BLaER1 (cell line): ENCODE data around the gene NRG3.
A peak's percentile ranks its signal among the peaks of the same experiment; 100 is the strongest.

ENCODE experiments used
- H3K27ac ChIP-seq: shearing (Covaris generic); formaldehyde crosslinking; 2 replicates; pipeline ENCODE4 v1.8.1; 2022
- H3K27me3 ChIP-seq: shearing (Covaris generic); formaldehyde crosslinking; 2 replicates; pipeline ENCODE4 v1.8.1; 2022
- H3K36me3 ChIP-seq: shearing (Covaris generic); formaldehyde crosslinking; 2 replicates; pipeline ENCODE4 v1.8.1; 2022
- H3K4me1 ChIP-seq: shearing (Covaris generic); formaldehyde crosslinking; 2 replicates; pipeline ENCODE4 v1.8.1; 2022
- H3K4me2 ChIP-seq: shearing (Covaris generic); formaldehyde crosslinking; 2 replicates; pipeline ENCODE4 v1.8.1; 2022
- H3K4me3 ChIP-seq: shearing (Covaris generic); formaldehyde crosslinking; 2 replicates; pipeline ENCODE4 v1.8.1; 2022
- H3K9ac ChIP-seq: shearing (Covaris generic); formaldehyde crosslinking; 2 replicates; pipeline ENCODE4 v1.8.1; 2022
- H3K9me3 ChIP-seq: shearing (Covaris generic); formaldehyde crosslinking; 2 replicates; pipeline ENCODE4 v1.8.1; 2022
- H4K20me1 ChIP-seq: shearing (Covaris generic); formaldehyde crosslinking; 2 replicates; pipeline ENCODE4 v1.8.1; 2022
- Cebpa-rat ChIP-seq: shearing (Covaris generic); IDR thresholded peaks from 2 replicates; pipeline ENCODE4 v1.8.1; 2022

The NRG3 gene

GRCh38 chr10:82618007-82618406 lies 743.0 kb downstream of the NRG3 start:
- H3K36me3 ChIP-seq: peaks cover 21% of the 10 kb centered on the region
- no peaks in the 10 kb centered on the region for H4K20me1 ChIP-seq
- no peak overlapping the region for H3K4me3 ChIP-seq
- H3K4me1 ChIP-seq: no peaks in the 10 kb centered on the region
- H3K9me3 ChIP-seq: peaks cover 14% of the 10 kb centered on the region
- H3K27ac ChIP-seq: no peak overlapping the region
- H3K4me2 ChIP-seq: no peak overlapping the region
- H3K9ac ChIP-seq: no peak overlapping the region
- TF ChIP-seq Cebpa-rat: no peak
- no peaks in the 10 kb centered on the region for H3K27me3 ChIP-seq

GRCh38 chr10:82621680-82622079 lies 746.7 kb downstream of the NRG3 start:
- Histone ChIP-seq H3K4me1 (peaks cover 11% of the 10 kb centered on the region), H3K27me3 (no peaks in the 10 kb centered on the region), H3K36me3 (peaks cover 21% of the 10 kb centered on the region), H4K20me1 (no peaks in the 10 kb centered on the region), H3K4me2 (no peak overlapping the region), H3K9ac (no peak overlapping the region), H3K27ac (no peak overlapping the region), H3K4me3 (no peak overlapping the region), H3K9me3 (peaks cover 14% of the 10 kb centered on the region)
- TF ChIP-seq Cebpa-rat: no peak

- Histone ChIP-seq H3K27me3 (no peaks in the 10 kb centered on the region), H3K36me3 (peaks cover 21% of the 10 kb centered on the region), H3K4me3 (no peak overlapping the region), H4K20me1 (no peaks in the 10 kb centered on the region), H3K4me1 (peaks cover 11% of the 10 kb centered on the region), H3K27ac (no peak overlapping the region), H3K9ac (no peak overlapping the region), H3K9me3 (peaks cover 14% of the 10 kb centered on the region), H3K4me2 (no peak overlapping the region)
- TF ChIP-seq Cebpa-rat: no peak
These were observed 747.5 kb downstream of the NRG3 start for GRCh38 chr10:82622479-82622878.

- Histone ChIP-seq H3K27ac (no peak overlapping the region), H3K4me2 (peak overlapping the region; percentile 33)
- TF ChIP-seq Cebpa-rat: no peak
These were observed 750.7 kb downstream of the NRG3 start for GRCh38 chr10:82625512-82626189.

GRCh38 chr10:82628373-82628772 lies 753.4 kb downstream of the NRG3 start:
- Histone ChIP-seq H3K4me2 (no peak overlapping the region), H3K9me3 (no peaks in the 10 kb centered on the region), H3K27me3 (no peaks in the 10 kb centered on the region), H3K27ac (no peak overlapping the region), H4K20me1 (no peaks in the 10 kb centered on the region), H3K4me1 (peaks cover 11% of the 10 kb centered on the region), H3K9ac (no peak overlapping the region), H3K36me3 (no peaks in the 10 kb centered on the region), H3K4me3 (no peak overlapping the region)
- TF ChIP-seq Cebpa-rat: no peak

More at GRCh38 chr10:82625512-82626189, 750.7 kb downstream of the NRG3 start:
- no peak overlapping the region for H3K4me3 ChIP-seq
- no peaks in the 10 kb centered on the region for H4K20me1 ChIP-seq
- H3K36me3 ChIP-seq: peaks cover under 1% of the 10 kb centered on the region; the same call in 1 of the 2 replicates
- peaks cover 11% of the 10 kb centered on the region for H3K4me1 ChIP-seq
- no peak overlapping the region for H3K9ac ChIP-seq
- H3K27me3 ChIP-seq: no peaks in the 10 kb centered on the region
- H3K9me3 ChIP-seq: no peaks in the 10 kb centered on the region

- Histone ChIP-seq H3K36me3 (no peaks in the 10 kb centered on the region), H3K4me2 (no peak overlapping the region), H4K20me1 (no peaks in the 10 kb centered on the region), H3K27ac (no peak overlapping the region), H3K4me3 (no peak overlapping the region), H3K27me3 (no peaks in the 10 kb centered on the region), H3K9ac (no peak overlapping the region), H3K4me1 (peaks cover 13% of the 10 kb centered on the region), H3K9me3 (peaks cover 15% of the 10 kb centered on the region)
- no peak for TF ChIP-seq Cebpa-rat
These were observed 768.1 kb downstream of the NRG3 start for GRCh38 chr10:82643076-82643475.

GRCh38 chr10:82643601-82644000 lies 768.6 kb downstream of the NRG3 start:
- Histone ChIP-seq H3K27me3 (no peaks in the 10 kb centered on the region), H3K4me1 (peaks cover 13% of the 10 kb centered on the region), H4K20me1 (no peaks in the 10 kb centered on the region), H3K9ac (no peak overlapping the region), H3K36me3 (no peaks in the 10 kb centered on the region), H3K4me3 (no peak overlapping the region), H3K27ac (0 out of 2 replicates have a peak overlapping the region, but pooled peaks have one; percentile 38), H3K9me3 (peaks cover 15% of the 10 kb centered on the region), H3K4me2 (peak overlapping the region; percentile 48; the same call in 1 of the 2 replicates)
- TF ChIP-seq Cebpa-rat: no peak

GRCh38 chr10:82645221-82645620 lies 770.2 kb downstream of the NRG3 start:
- no peak overlapping the region for H3K9ac ChIP-seq
- H3K9me3 ChIP-seq: peaks cover 15% of the 10 kb centered on the region
- H3K27ac ChIP-seq: no peak overlapping the region
- no peak overlapping the region for H3K4me2 ChIP-seq
- H4K20me1 ChIP-seq: no peaks in the 10 kb centered on the region
- TF ChIP-seq Cebpa-rat: no peak
- H3K4me3 ChIP-seq: no peak overlapping the region
- H3K27me3 ChIP-seq: no peaks in the 10 kb centered on the region
- peaks cover 26% of the 10 kb centered on the region for H3K4me1 ChIP-seq
- H3K36me3 ChIP-seq: no peaks in the 10 kb centered on the region

- H3K4me2 ChIP-seq: peak overlapping the region; percentile 54
- H3K4me3 ChIP-seq: no peak overlapping the region
- no peak for TF ChIP-seq Cebpa-rat
These were observed 778.5 kb downstream of the NRG3 start for GRCh38 chr10:82653244-82654155.

GRCh38 chr10:82660205-82660604 lies 785.2 kb downstream of the NRG3 start:
- Histone ChIP-seq H3K9me3 (no peaks in the 10 kb centered on the region), H3K36me3 (no peaks in the 10 kb centered on the region), H3K27me3 (no peaks in the 10 kb centered on the region), H3K4me2 (peak overlapping the region; percentile 63; the same call in 1 of the 2 replicates), H3K4me1 (peaks cover 99% of the 10 kb centered on the region), H3K9ac (no peak overlapping the region), H3K4me3 (no peak overlapping the region), H3K27ac (peak overlapping the region; percentile 71), H4K20me1 (no peaks in the 10 kb centered on the region)
- TF ChIP-seq Cebpa-rat: no peak

More at GRCh38 chr10:82653244-82654155, 778.5 kb downstream of the NRG3 start:
- peaks cover 24% of the 10 kb centered on the region for H3K9me3 ChIP-seq
- peak overlapping the region; percentile 50; the same call in 1 of the 2 replicates for H3K9ac ChIP-seq
- H3K27ac ChIP-seq: peak overlapping the region; percentile 74
- H3K4me1 ChIP-seq: peaks cover 84% of the 10 kb centered on the region
- H3K36me3 ChIP-seq: peaks cover 22% of the 10 kb centered on the region
- no peaks in the 10 kb centered on the region for H3K27me3 ChIP-seq
- no peaks in the 10 kb centered on the region for H4K20me1 ChIP-seq
